ENCODE data around the gene CAVIN4. TPM values are rescaled to one million over a fixed set of nuclear protein-coding genes. Genes with fewer than 3 reads are reported as not detected.

Gene CAVIN4
- total and polyA plus RNA-seq, 9 donors, result 0.13 to 0.46 (median 0.24) TPM; not detected in 1

- Histone ChIP-seq H3K27ac (no peak overlapping the region), H3K27me3 (no peaks in the 10 kb centered on the region), H3K9me3 (no peaks in the 10 kb centered on the region), H3K36me3 (no peaks in the 10 kb centered on the region), H3K4me1 (ENCODE audit: insufficient read depth) (no peaks in the 10 kb centered on the region), H3K4me3 (no peak overlapping the region)
- TF ChIP-seq POLR2A (IDR thresholded peaks at IDR 0.05) (no peak), CTCF (IDR thresholded peaks at IDR 0.05) (no peak), EP300 (IDR thresholded peaks at IDR 0.05) (no peak)
- 92 to 95% (median 95%) methylated on average over 5 of the region's 5 CpGs for WGBS, 3 donors
- intact Hi-C loops (cut with DNase I), result no loop called here
- no peak for DNase-seq
Measured at GRCh38 chr9:100583014-100583802, 5.3 kb downstream of the CAVIN4 start.

- H3K36me3 ChIP-seq, result no peaks in the 10 kb centered on the region
- no peak overlapping the region for H3K27ac ChIP-seq
- intact Hi-C loops (cut with DNase I), result no loop called here
- TF ChIP-seq POLR2A (IDR thresholded peaks at IDR 0.05) (no peak), EP300 (IDR thresholded peaks at IDR 0.05) (no peak), CTCF (IDR thresholded peaks at IDR 0.05) (no peak)
- DNase-seq, result no peak
- H3K4me1 ChIP-seq (ENCODE audit: insufficient read depth), result no peaks in the 10 kb centered on the region
- H3K27me3 ChIP-seq, result no peaks in the 10 kb centered on the region
- no peaks in the 10 kb centered on the region for H3K9me3 ChIP-seq
- H3K4me3 ChIP-seq, result no peak overlapping the region
- 95 to 97% (median 96%) methylated on average over 4 of the region's 4 CpGs for WGBS, 3 donors
Measured at GRCh38 chr9:100584951-100585350, 7.1 kb downstream of the CAVIN4 start.

- H3K4me1 ChIP-seq (ENCODE audit: insufficient read depth), result no peaks in the 10 kb centered on the region
- TF ChIP-seq POLR2A (IDR thresholded peaks at IDR 0.05), result no peak
- TF ChIP-seq CTCF (IDR thresholded peaks at IDR 0.05), result no peak
- no peak for TF ChIP-seq EP300 (IDR thresholded peaks at IDR 0.05)
- no peak overlapping the region for H3K4me3 ChIP-seq
- H3K27ac ChIP-seq, result no peak overlapping the region
- no peak for DNase-seq
- intact Hi-C loops (cut with DNase I), result no loop called here
- H3K27me3 ChIP-seq, result no peaks in the 10 kb centered on the region
- no peaks in the 10 kb centered on the region for H3K36me3 ChIP-seq
- 91 to 94% (median 93%) methylated on average over 7 of the region's 7 CpGs for WGBS, 3 donors
- H3K9me3 ChIP-seq, result no peaks in the 10 kb centered on the region
Measured at GRCh38 chr9:100586093-100586492, 8.2 kb downstream of the CAVIN4 start.

- TF ChIP-seq CTCF (IDR thresholded peaks at IDR 0.05) (no peak), POLR2A (IDR thresholded peaks at IDR 0.05) (no peak), EP300 (IDR thresholded peaks at IDR 0.05) (no peak)
- 67 to 82% (median 74%) methylated on average over 9 of the region's 9 CpGs for WGBS, 3 donors
- H3K27ac ChIP-seq, result no peak overlapping the region
- H3K4me1 ChIP-seq (ENCODE audit: insufficient read depth), result no peaks in the 10 kb centered on the region
- no peak overlapping the region for H3K4me3 ChIP-seq
- no peaks in the 10 kb centered on the region for H3K9me3 ChIP-seq
- no peak for DNase-seq
- H3K36me3 ChIP-seq, result no peaks in the 10 kb centered on the region
- H3K27me3 ChIP-seq, result no peaks in the 10 kb centered on the region
- intact Hi-C loops (cut with DNase I), result no loop called here
Measured at GRCh38 chr9:100587375-100587774, 9.5 kb downstream of the CAVIN4 start.

Data from ovary (tissue), 9 donors.